ENCODE data around the gene STAT5B. TPM values are rescaled to one million over a fixed set of nuclear protein-coding genes. Genes with fewer than 3 reads are reported as not detected.
A peak's percentile ranks its signal among the peaks of the same experiment; 100 is the strongest.

The STAT5B gene
- total and polyA plus RNA-seq, 9 of the 15 experiments (the other 6 are each of a cell fraction or from before 2014, with no cell fraction given), result 20.8 to 176 (median 92.4) TPM

GRCh38 chr17:42180411-42180921 lies 95.7 kb downstream of the STAT5B start (continued):
- TF ChIP-seq, protein P1, sequence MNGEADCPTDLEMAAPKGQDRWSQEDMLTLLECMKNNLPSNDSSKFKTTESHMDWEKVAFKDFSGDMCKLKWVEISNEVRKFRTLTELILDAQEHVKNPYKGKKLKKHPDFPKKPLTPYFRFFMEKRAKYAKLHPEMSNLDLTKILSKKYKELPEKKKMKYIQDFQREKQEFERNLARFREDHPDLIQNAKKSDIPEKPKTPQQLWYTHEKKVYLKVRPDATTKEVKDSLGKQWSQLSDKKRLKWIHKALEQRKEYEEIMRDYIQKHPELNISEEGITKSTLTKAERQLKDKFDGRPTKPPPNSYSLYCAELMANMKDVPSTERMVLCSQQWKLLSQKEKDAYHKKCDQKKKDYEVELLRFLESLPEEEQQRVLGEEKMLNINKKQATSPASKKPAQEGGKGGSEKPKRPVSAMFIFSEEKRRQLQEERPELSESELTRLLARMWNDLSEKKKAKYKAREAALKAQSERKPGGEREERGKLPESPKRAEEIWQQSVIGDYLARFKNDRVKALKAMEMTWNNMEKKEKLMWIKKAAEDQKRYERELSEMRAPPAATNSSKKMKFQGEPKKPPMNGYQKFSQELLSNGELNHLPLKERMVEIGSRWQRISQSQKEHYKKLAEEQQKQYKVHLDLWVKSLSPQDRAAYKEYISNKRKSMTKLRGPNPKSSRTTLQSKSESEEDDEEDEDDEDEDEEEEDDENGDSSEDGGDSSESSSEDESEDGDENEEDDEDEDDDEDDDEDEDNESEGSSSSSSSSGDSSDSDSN (IDR thresholded peaks at IDR 0.05; ENCODE audit: borderline replicate concordance in 1 of 2, low read depth in 2 of 2, low read length in 2 of 2), result peak in 1 of 2 experiments; percentile 31; a peak in 1 of 4 replicates
- TF ChIP-seq FOXM1 (IDR thresholded peaks at IDR 0.05; ENCODE audit: low read depth), result no peak
- peak; percentile 20; the same call in 1 of the 2 replicates for TF ChIP-seq FOXM1 (CRISPR knock-in tag; IDR thresholded peaks at IDR 0.05; ENCODE audit: low read depth)
- no peak for TF ChIP-seq SIX5 (IDR thresholded peaks at IDR 0.05; ENCODE audit: borderline replicate concordance in 1 of 2, insufficient read depth in 1 of 2, low read depth in 1 of 2, low read length in 2 of 2)
- TF ChIP-seq IFI16 (CRISPR knock-in tag; IDR thresholded peaks at IDR 0.05), result no peak
- no peak for TF ChIP-seq STAT6 (CRISPR knock-in tag; IDR thresholded peaks at IDR 0.05)
- no peak for TF ChIP-seq RBBP5 (IDR thresholded peaks at IDR 0.05; ENCODE audit: borderline replicate concordance, insufficient read depth, low read length, poor library complexity, severe bottlenecking)
- TF ChIP-seq ZNF277 (CRISPR knock-in tag; IDR thresholded peaks at IDR 0.05; ENCODE audit: borderline replicate concordance), result no peak
- peak; percentile 85; the same call in 1 of the 2 replicates for TF ChIP-seq MIER1 (IDR thresholded peaks at IDR 0.05; ENCODE audit: low read depth)
- no peak for TF ChIP-seq HMGXB4 (CRISPR knock-in tag; IDR thresholded peaks at IDR 0.05)
- TF ChIP-seq GATAD2A (IDR thresholded peaks at IDR 0.05), result no peak
- no peak for TF ChIP-seq SMARCA5 (IDR thresholded peaks at IDR 0.05)
- no peak for TF ChIP-seq SLC30A9 (CRISPR knock-in tag; IDR thresholded peaks at IDR 0.05)
- no peak for TF ChIP-seq KLF16 (IDR thresholded peaks at IDR 0.05)
- TF ChIP-seq SAFB2 (IDR thresholded peaks at IDR 0.05; ENCODE audit: borderline replicate concordance, low read depth, low read length, severe bottlenecking), result no peak
- no peak for TF ChIP-seq ARNT (IDR thresholded peaks at IDR 0.05)
- no peak for TF ChIP-seq ZNF354B (CRISPR knock-in tag; IDR thresholded peaks at IDR 0.05)
- TF ChIP-seq YY1 (IDR thresholded peaks at IDR 0.05; ENCODE audit: borderline replicate concordance in 1 of 3, control insufficient read depth in 1 of 3, extremely low read depth in 1 of 3, insufficient read depth in 3 of 3, insufficient read length in 1 of 3, insufficient replicate concordance in 2 of 3, low read depth in 1 of 3, low read length in 2 of 3), result no peak

Measured in K562 (cell line).